ENCODE data around the gene EMC6.

- TF ChIP-seq TARDBP (IDR thresholded peaks at IDR 0.05), result no peak
- TF ChIP-seq HDGF (IDR thresholded peaks at IDR 0.05; ENCODE audit: borderline replicate concordance), result no peak
- no peak for TF ChIP-seq ARNT (IDR thresholded peaks at IDR 0.05)
- no peak for TF ChIP-seq CTBP1 (IDR thresholded peaks at IDR 0.05; ENCODE audit: borderline replicate concordance)
- TF ChIP-seq FOXA1 (IDR thresholded peaks at IDR 0.05), result no peak
- TF ChIP-seq SUZ12 (IDR thresholded peaks at IDR 0.05), result no peak
- TF ChIP-seq ZNF384 (IDR thresholded peaks at IDR 0.05), result no peak
- TF ChIP-seq BHLHE40 (IDR thresholded peaks at IDR 0.05; ENCODE audit: borderline replicate concordance), result no peak
- no peak for TF ChIP-seq SP1 (IDR thresholded peaks at IDR 0.05)
- TF ChIP-seq LEF1 (IDR thresholded peaks at IDR 0.05; ENCODE audit: borderline replicate concordance), result no peak
- TF ChIP-seq PKNOX1 (IDR thresholded peaks at IDR 0.05), result no peak
- no peak for TF ChIP-seq NFRKB (IDR thresholded peaks at IDR 0.05)
- TF ChIP-seq FOXM1 (IDR thresholded peaks at IDR 0.05; ENCODE audit: borderline replicate concordance), result no peak
- no peak for TF ChIP-seq L3MBTL2 (conservative IDR thresholded peaks at IDR 0.05)
These were observed 44.3 kb downstream of the EMC6 start for GRCh38 chr17:3712811-3713463.
